GM18502 (cell line): ENCODE measurements around the gene BOLA1.
A peak's percentile ranks its signal among the peaks of the same experiment; 100 is the strongest.
"Not testable (repeated sequence)": the region's sequence is repeated elsewhere in the genome, so short reads cannot be mapped to it uniquely, and the experiment has no call there.

Experiments used
- ATAC-seq: cut with Tn5 transposase; IDR thresholded peaks from one replicate; pipeline ENCODE4 v1.9.1; 2021; ENCODE audit warnings: mild to moderate bottlenecking; ENCODE audit not compliant: unreplicated experiment, poor library complexity

The BOLA1 gene

GRCh38 chr1:149886396-149887195, 12.8 kb upstream of the BOLA1 start:
- ATAC-seq: peak; percentile 61

- ATAC-seq: not testable (repeated sequence)
Observed at GRCh38 chr1:149887196-149887455, 12.2 kb upstream of the BOLA1 start.

GRCh38 chr1:149887456-149888246, 11.7 kb upstream of the BOLA1 start:
- peak; percentile 48 for ATAC-seq

GRCh38 chr1:149888247-149888998, 10.9 kb upstream of the BOLA1 start:
- peak; percentile 24 for ATAC-seq

GRCh38 chr1:149888999-149889289, 10.4 kb upstream of the BOLA1 start:
- no peak for ATAC-seq

- no peak for ATAC-seq
Observed at GRCh38 chr1:149896575-149896974, 2.8 kb upstream of the BOLA1 start.

- ATAC-seq: no peak
Observed at GRCh38 chr1:149903836-149904491, 4.6 kb downstream of the BOLA1 start.

- no peak for ATAC-seq
Observed at GRCh38 chr1:149906570-149907075, 7.3 kb downstream of the BOLA1 start.

GRCh38 chr1:149914545-149914944, 15.2 kb downstream of the BOLA1 start:
- ATAC-seq: no peak

GRCh38 chr1:149915429-149916192, 16.2 kb downstream of the BOLA1 start:
- no peak for ATAC-seq

- no peak for ATAC-seq
Observed at GRCh38 chr1:149916193-149916897, 17.0 kb downstream of the BOLA1 start.

GRCh38 chr1:149916898-149917252, 17.5 kb downstream of the BOLA1 start:
- no peak for ATAC-seq

- ATAC-seq: no peak
Observed at GRCh38 chr1:149917571-149918144, 18.3 kb downstream of the BOLA1 start, which contains the start of gene SV2A. Gene SV2A, minus strand, starts transcription at chr1:149917844. Its CDS starts 4,004 bp downstream, at chr1:149913840.

- ATAC-seq: no peak
Observed at GRCh38 chr1:149923626-149924025, 24.3 kb downstream of the BOLA1 start.

- no peak for ATAC-seq
Observed at GRCh38 chr1:149925345-149925744, 26.0 kb downstream of the BOLA1 start.

GRCh38 chr1:149925751-149926150, 26.4 kb downstream of the BOLA1 start:
- no peak for ATAC-seq

GRCh38 chr1:149926296-149926695, 26.9 kb downstream of the BOLA1 start:
- ATAC-seq: no peak

- ATAC-seq: no peak
Observed at GRCh38 chr1:149927056-149927562, 27.7 kb downstream of the BOLA1 start.
